HEK293T (cell line): ENCODE results near the gene SLC2A4.

Experiments
- BHLHE40 ChIP-seq: fragments of 450-650 bp; IDR thresholded peaks from 2 replicates; pipeline ENCODE4 v1.6.1; 2016; ENCODE audit warnings: mild to moderate bottlenecking, moderate library complexity, borderline replicate concordance
- FOXK2 ChIP-seq: fragments of 450-650 bp; IDR thresholded peaks from 2 replicates; pipeline ENCODE4 v1.6.1; 2016; ENCODE audit warnings: mild to moderate bottlenecking
- FOXM1 ChIP-seq: fragments of 450-650 bp; IDR thresholded peaks from 2 replicates; pipeline ENCODE4 v1.6.1; 2017; ENCODE audit warnings: mild to moderate bottlenecking, borderline replicate concordance
- HDGF ChIP-seq: fragments of 450-650 bp; IDR thresholded peaks from 2 replicates; pipeline ENCODE4 v1.6.1; 2017; ENCODE audit warnings: antibody characterized with exemption, borderline replicate concordance
- NFRKB ChIP-seq: fragments of 450-650 bp; IDR thresholded peaks from 2 replicates; pipeline ENCODE4 v1.6.1; 2016; ENCODE audit warnings: mild to moderate bottlenecking, moderate library complexity
- ZNF384 ChIP-seq: fragments of 450-650 bp; IDR thresholded peaks from 2 replicates; pipeline ENCODE4 v1.6.1; 2016

DNA sequence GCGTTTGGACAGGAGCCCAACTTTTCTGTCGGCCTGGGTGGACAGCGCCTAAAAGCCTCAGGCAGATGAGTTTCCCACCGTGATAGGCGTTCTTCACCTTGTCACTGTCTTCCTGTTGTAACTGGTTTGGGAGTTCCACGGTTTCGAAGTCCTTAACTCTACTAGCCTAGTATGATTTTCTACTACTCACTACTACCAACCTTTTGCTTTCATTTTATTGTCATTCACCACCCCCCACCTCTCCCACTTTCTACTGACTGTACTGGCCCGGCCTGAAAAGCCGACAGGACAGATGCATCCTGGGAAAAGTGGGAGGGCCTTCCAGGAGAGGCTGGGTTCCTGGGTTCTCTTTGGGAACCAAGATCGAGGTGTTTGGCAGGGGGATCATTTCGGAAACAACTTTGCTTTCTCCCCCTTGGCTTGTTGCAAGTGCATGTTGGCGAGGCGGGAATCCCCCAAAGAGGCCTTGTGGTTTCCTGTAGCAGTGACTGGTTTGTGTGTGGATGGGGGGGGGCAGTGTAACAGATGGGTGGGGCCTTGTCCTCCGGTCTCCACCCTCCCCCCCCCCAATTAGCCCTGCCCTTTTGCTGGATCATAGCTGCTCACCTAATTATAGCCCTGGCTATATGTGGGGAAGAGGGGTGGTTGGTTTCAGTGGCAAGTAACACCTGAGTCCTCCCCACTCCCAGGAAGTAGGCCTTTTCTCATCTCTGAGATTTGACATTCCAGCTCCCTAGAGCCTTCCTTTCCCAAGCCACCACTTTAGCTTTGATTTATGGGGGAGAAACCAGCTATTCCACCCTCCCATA lies 27.3 kb downstream of the SLC2A4 start:
- TF ChIP-seq FOXK2 (no peak), ZNF384 (no peak), BHLHE40 (no peak), NFRKB (no peak), FOXM1 (no peak), HDGF (no peak)
